HG02798 (cell line): ENCODE results near the gene UMODL1.

Experiments used
- ATAC-seq: cut with Tn5 transposase; IDR thresholded peaks from one replicate; pipeline ENCODE4 v1.9.1; 2021; ENCODE audit warnings: mild to moderate bottlenecking; ENCODE audit not compliant: unreplicated experiment, poor library complexity

Gene UMODL1

GRCh38 chr21:42123219-42123908, 52.2 kb downstream of the UMODL1 start:
- ATAC-seq, result no peak

- no peak for ATAC-seq
Measured at GRCh38 chr21:42124081-42124480, 53.0 kb downstream of the UMODL1 start.

- no peak for ATAC-seq
Measured at GRCh38 chr21:42124826-42125570, 53.9 kb downstream of the UMODL1 start.

GRCh38 chr21:42125571-42126544, 54.7 kb downstream of the UMODL1 start:
- ATAC-seq, result no peak

GRCh38 chr21:42127164-42128150, 56.3 kb downstream of the UMODL1 start:
- ATAC-seq, result no peak

GRCh38 chr21:42129300-42130266, 58.5 kb downstream of the UMODL1 start:
- ATAC-seq, result no peak

- ATAC-seq, result no peak
Measured at GRCh38 chr21:42130441-42130840, 59.3 kb downstream of the UMODL1 start.

- ATAC-seq, result no peak
Measured at GRCh38 chr21:42132183-42132582, 61.1 kb downstream of the UMODL1 start.

- no peak for ATAC-seq
Measured at GRCh38 chr21:42133131-42133530, 62.0 kb downstream of the UMODL1 start.

GRCh38 chr21:42135386-42136052, 64.4 kb downstream of the UMODL1 start:
- ATAC-seq, result no peak

- no peak for ATAC-seq
Measured at GRCh38 chr21:42137191-42137904, 66.2 kb downstream of the UMODL1 start.

GRCh38 chr21:42140196-42140934, 69.2 kb downstream of the UMODL1 start:
- ATAC-seq, result no peak

GRCh38 chr21:42141643-42142042, 70.5 kb downstream of the UMODL1 start:
- no peak for ATAC-seq

- ATAC-seq, result no peak
Measured at GRCh38 chr21:42142141-42142540, 71.0 kb downstream of the UMODL1 start.

- ATAC-seq, result no peak
Measured at GRCh38 chr21:42142627-42143026, 71.5 kb downstream of the UMODL1 start.

GRCh38 chr21:42143111-42143510, 72.0 kb downstream of the UMODL1 start:
- no peak for ATAC-seq

- ATAC-seq, result no peak
Measured at GRCh38 chr21:42144221-42144620, 73.1 kb downstream of the UMODL1 start.
